GM12864 (cell line): ENCODE measurements around the gene GLT6D1.
"Not testable (repeated sequence)": the region's sequence is repeated elsewhere in the genome, so short reads cannot be mapped to it uniquely, and the experiment has no call there.

Source experiments
- DNase-seq: peaks from one replicate; pipeline ENCODE4 v3.0.0-alpha.2; 2011; ENCODE audit warnings: low read depth
- H3K4me3 ChIP-seq: 2 replicates; pipeline ENCODE4 v1.5.1; 2011; ENCODE audit warnings: mild to moderate bottlenecking, low read depth, low read length, control low read depth
- CTCF ChIP-seq: IDR thresholded peaks from 2 replicates; pipeline ENCODE4 v1.5.1; 2011; ENCODE audit warnings: low read depth, mild to moderate bottlenecking, moderate library complexity, low read length, control low read depth, inconsistent platforms; ENCODE audit errors: missing control alignments

The GLT6D1 gene

GRCh38 chr9:135647884-135648283 lies 8.5 kb upstream of the GLT6D1 start:
- no peak for DNase-seq
- no peak overlapping the region for H3K4me3 ChIP-seq
- TF ChIP-seq CTCF, result no peak

- DNase-seq, result no peak
- no peak for TF ChIP-seq CTCF
- H3K4me3 ChIP-seq, result no peak overlapping the region
These were observed 5.4 kb upstream of the GLT6D1 start for GRCh38 chr9:135644631-135645218.

DNA sequence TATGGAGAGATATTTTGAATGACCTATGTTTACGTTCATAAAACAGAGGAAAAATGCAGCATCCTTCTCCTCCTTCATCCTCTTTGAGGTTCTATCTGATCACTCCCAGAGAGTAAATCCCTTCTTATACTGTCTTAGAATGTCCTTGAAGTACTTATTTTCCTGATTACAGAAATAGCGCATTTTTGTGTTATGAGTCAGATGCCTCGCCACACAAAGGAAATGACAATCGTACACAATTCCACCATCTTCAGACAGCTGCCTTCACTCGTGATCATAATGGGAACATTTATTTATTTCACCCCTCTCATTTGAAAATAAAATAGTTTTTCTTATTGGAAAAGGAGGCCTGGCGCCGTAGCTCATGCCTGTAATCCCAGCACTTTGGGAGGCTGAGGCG lies 2.4 kb upstream of the GLT6D1 start:
- H3K4me3 ChIP-seq, result no peak overlapping the region
- DNase-seq, result no peak
- TF ChIP-seq CTCF, result no peak

GRCh38 chr9:135641047-135641446 lies 1.7 kb upstream of the GLT6D1 start:
- TF ChIP-seq CTCF, result no peak
- no peak for DNase-seq
- H3K4me3 ChIP-seq, result no peak overlapping the region

GRCh38 chr9:135636930-135637530 lies 2.3 kb downstream of the GLT6D1 start:
- DNase-seq, H3K4me3 ChIP-seq: not testable (repeated sequence)

GRCh38 chr9:135632841-135633240 lies 6.5 kb downstream of the GLT6D1 start:
- no peak for TF ChIP-seq CTCF
- no peak for DNase-seq

DNA sequence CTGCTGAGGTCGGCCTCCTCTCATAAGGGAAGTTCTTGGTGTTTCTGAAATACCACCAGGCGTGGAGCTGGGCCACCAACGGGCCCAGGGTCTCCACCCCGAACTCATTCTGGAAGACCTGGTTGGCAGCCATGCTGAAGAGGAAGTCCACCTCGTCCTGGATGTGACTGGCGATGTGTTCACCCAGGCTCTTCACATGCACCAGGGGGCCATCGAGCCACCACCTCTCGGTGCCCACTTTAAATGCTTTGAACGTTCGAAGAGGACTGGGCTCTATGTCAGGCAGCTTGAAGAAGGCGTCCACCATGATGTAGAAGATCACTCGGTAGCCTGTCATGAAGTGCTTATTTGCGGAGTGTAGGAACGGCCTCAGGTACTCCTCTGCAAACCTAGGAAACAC lies 15.1 kb downstream of the GLT6D1 start:
- DNase-seq, result no peak
- H3K4me3 ChIP-seq, result no peak overlapping the region
- TF ChIP-seq CTCF, result no peak

More at GRCh38 chr9:135632841-135633240, 6.5 kb downstream of the GLT6D1 start:
- H3K4me3 ChIP-seq, result no peak overlapping the region
